GM23248 (cell line): ENCODE measurements around the gene TRIO.

Experiments used
- EZH2 ChIP-seq: fragments of 200-600 bp; sonication (generic); IDR thresholded peaks from 2 replicates; pipeline ENCODE4 v1.6.1; 2018; ENCODE audit warnings: antibody characterized with exemption, mild to moderate bottlenecking; ENCODE audit not compliant: insufficient read depth, poor library complexity, severe bottlenecking
- EZH2phosphoT487 ChIP-seq: fragments of 200-600 bp; sonication (generic); IDR thresholded peaks from 2 replicates; pipeline ENCODE4 v1.6.1; 2018; ENCODE audit warnings: antibody characterized with exemption, moderate library complexity, mild to moderate bottlenecking, low read depth; ENCODE audit not compliant: insufficient read depth

DNA sequence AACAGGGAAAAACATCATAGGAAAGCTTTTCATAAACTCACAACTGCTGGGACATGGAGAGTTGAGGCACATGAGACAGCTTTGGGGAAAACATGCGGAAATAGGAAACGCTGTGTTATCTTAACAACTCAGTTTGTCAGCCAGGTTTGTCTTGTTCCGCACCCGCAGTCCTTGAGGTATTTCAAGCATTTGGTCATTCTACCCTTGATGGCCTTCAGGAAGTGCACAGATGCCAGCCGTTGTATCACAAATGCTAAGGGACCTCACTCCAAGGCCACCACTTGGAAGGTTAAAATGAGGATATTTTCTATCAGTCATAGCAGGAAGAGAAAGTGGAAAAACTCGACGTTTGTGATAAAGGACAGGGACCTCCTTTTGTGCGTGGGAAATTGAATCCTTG lies 83.8 kb downstream of the TRIO start:
- TF ChIP-seq EZH2 (no peak), EZH2phosphoT487 (no peak)
